ENCODE data around the gene AATK. TPM values are rescaled to one million over a fixed set of nuclear protein-coding genes. Genes with fewer than 3 reads are reported as not detected.

The AATK gene
- total and polyA plus RNA-seq, 10 of the 15 experiments (the other 5 are each of a cell fraction or from before 2014, with no cell fraction given) = 0.04 TPM; not detected in 9

DNA sequence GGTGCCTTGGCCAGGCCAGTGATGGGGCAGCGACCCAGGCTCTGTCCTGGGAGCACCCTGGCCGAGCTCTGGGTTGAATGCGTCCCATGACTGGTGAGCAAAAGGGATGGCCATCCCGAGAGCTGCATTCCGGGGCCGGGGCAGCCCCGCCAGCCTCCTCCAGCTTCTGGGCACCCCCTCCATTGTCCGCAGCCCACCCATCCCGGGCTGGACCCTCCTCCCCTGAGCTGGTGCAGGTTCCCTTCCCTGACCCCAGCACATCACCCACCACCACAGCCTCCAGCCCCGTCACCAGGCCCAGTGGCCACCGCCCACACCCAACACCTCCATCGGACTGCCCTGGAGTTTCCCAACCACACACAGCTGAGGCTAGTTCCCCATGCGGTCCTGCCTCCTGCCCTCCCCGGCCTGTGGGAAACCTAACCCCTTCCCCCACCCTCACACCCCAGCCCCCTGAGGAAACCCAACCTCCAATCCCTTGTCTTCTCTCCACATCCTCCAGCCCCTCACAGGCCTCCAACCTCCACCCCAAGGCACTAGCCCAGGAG is 17.0 kb downstream of the AATK start:
- SMC1A ChIA-PET (ENCODE audit: uncharacterized antibody, unreplicated experiment) = no interaction called here
- no peak overlapping the region for H3K27ac ChIP-seq (ENCODE audit: control insufficient read depth, insufficient read depth)
- H3K79me2 ChIP-seq (ENCODE audit: control insufficient read depth, insufficient read depth, low read length) = no peaks in the 10 kb centered on the region
- FAIRE-seq (no peak), DNase-seq (ENCODE audit: low read depth, low spot score) (no peak), ATAC-seq (no peak)
- in situ Hi-C loops (cut with MboI) = loop anchor here (5.0 to 25.0 kb wide), 2 partner anchors 93 to 338 kb away; no protein-coding TSS in a partner anchor
- H3K36me3 ChIP-seq (ENCODE audit: control insufficient read depth in 2 of 2, insufficient read depth in 2 of 2, low read length in 1 of 2) = no peaks in the 10 kb centered on the region
- POLR2A ChIA-PET = no interaction called here
- H3K4me1 ChIP-seq (ENCODE audit: control insufficient read depth, insufficient read depth, low read length) = no peaks in the 10 kb centered on the region
- no peaks in the 10 kb centered on the region for H3K27me3 ChIP-seq (replicated peaks in 1 of 2; ENCODE audit: control insufficient read depth in 2 of 2, insufficient read depth in 2 of 2, low read length in 1 of 2)
- intact Hi-C loops (cut with micrococcal nuclease; ENCODE audit: unreplicated experiment) = no loop called here
- no peak overlapping the region for H3K4me3 ChIP-seq
- WGBS (ENCODE audit: insufficient coverage, insufficient replicate concordance, low lambda C conversion rate, missing lambda C conversion rate) = 38% methylated on average over 12 of the region's 14 CpGs
- RAD21 ChIA-PET (ENCODE audit: unreplicated experiment) = no interaction called here
- no peak overlapping the region for H3K9ac ChIP-seq (ENCODE audit: control insufficient read depth, insufficient read depth, low read length)
- no peak overlapping the region for H3K4me2 ChIP-seq (ENCODE audit: control insufficient read depth, insufficient read depth)
- no peaks in the 10 kb centered on the region for H3K9me3 ChIP-seq (replicated peaks; ENCODE audit: control insufficient read depth, insufficient read depth, low read length)
- no peak overlapping the region for H2AFZ ChIP-seq (ENCODE audit: control insufficient read depth, low read depth, low read length)
- H4K20me1 ChIP-seq (ENCODE audit: control insufficient read depth, insufficient read depth) = no peaks in the 10 kb centered on the region
- CTCF ChIA-PET = no interaction called here
- BruUV-seq (replicated peaks) = no TSS peak
- TF ChIP-seq, protein P1, sequence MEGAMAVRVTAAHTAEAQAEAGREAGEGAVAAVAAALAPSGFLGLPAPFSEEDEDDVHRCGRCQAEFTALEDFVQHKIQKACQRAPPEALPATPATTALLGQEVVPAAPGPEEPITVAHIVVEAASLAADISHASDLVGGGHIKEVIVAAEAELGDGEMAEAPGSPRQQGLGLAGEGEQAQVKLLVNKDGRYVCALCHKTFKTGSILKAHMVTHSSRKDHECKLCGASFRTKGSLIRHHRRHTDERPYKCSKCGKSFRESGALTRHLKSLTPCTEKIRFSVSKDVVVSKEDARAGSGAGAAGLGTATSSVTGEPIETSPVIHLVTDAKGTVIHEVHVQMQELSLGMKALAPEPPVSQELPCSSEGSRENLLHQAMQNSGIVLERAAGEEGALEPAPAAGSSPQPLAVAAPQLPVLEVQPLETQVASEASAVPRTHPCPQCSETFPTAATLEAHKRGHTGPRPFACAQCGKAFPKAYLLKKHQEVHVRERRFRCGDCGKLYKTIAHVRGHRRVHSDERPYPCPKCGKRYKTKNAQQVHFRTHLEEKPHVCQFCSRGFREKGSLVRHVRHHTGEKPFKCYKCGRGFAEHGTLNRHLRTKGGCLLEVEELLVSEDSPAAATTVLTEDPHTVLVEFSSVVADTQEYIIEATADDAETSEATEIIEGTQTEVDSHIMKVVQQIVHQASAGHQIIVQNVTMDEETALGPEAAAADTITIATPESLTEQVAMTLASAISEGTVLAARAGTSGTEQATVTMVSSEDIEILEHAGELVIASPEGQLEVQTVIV (IDR thresholded peaks at IDR 0.05; ENCODE audit: borderline replicate concordance, partially characterized antibody) = no peak
- TF ChIP-seq, protein P2, sequence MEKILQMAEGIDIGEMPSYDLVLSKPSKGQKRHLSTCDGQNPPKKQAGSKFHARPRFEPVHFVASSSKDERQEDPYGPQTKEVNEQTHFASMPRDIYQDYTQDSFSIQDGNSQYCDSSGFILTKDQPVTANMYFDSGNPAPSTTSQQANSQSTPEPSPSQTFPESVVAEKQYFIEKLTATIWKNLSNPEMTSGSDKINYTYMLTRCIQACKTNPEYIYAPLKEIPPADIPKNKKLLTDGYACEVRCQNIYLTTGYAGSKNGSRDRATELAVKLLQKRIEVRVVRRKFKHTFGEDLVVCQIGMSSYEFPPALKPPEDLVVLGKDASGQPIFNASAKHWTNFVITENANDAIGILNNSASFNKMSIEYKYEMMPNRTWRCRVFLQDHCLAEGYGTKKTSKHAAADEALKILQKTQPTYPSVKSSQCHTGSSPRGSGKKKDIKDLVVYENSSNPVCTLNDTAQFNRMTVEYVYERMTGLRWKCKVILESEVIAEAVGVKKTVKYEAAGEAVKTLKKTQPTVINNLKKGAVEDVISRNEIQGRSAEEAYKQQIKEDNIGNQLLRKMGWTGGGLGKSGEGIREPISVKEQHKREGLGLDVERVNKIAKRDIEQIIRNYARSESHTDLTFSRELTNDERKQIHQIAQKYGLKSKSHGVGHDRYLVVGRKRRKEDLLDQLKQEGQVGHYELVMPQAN (conservative IDR thresholded peaks at IDR 0.05) = no peak
- TF ChIP-seq, protein P3, sequence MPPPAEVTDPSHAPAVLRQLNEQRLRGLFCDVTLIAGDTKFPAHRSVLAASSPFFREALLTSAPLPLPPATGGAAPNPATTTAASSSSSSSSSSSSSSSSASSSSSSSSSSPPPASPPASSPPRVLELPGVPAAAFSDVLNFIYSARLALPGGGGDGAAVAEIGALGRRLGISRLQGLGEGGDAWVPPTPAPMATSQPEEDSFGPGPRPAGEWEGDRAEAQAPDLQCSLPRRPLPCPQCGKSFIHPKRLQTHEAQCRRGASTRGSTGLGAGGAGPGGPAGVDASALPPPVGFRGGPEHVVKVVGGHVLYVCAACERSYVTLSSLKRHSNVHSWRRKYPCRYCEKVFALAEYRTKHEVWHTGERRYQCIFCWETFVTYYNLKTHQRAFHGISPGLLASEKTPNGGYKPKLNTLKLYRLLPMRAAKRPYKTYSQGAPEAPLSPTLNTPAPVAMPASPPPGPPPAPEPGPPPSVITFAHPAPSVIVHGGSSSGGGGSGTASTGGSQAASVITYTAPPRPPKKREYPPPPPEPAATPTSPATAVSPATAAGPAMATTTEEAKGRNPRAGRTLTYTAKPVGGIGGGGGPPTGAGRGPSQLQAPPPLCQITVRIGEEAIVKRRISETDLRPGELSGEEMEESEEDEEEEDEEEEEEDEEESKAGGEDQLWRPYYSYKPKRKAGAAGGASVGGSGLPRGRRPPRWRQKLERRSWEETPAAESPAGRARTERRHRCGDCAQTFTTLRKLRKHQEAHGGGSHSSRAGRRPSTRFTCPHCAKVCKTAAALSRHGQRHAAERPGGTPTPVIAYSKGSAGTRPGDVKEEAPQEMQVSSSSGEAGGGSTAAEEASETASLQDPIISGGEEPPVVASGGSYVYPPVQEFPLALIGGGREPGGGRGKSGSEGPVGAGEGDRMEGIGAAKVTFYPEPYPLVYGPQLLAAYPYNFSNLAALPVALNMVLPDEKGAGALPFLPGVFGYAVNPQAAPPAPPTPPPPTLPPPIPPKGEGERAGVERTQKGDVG (CRISPR knock-in tag; IDR thresholded peaks at IDR 0.05) = no peak
- TF ChIP-seq NR2F1 (conservative IDR thresholded peaks at IDR 0.05) (no peak), HCFC1 (IDR thresholded peaks at IDR 0.05; ENCODE audit: low read length) (no peak), YY1 (IDR thresholded peaks at IDR 0.05; ENCODE audit: low read depth, low read length) (no peak), IKZF1 (conservative IDR thresholded peaks at IDR 0.05) (no peak), NFXL1 (IDR thresholded peaks at IDR 0.05; ENCODE audit: borderline replicate concordance) (no peak), NBN (IDR thresholded peaks at IDR 0.05) (no peak), ESRRA (IDR thresholded peaks at IDR 0.05; ENCODE audit: low read length) (no peak), SUZ12 (IDR thresholded peaks at IDR 0.05; ENCODE audit: unreplicated experiment) (no peak), SMARCA5 (IDR thresholded peaks at IDR 0.05) (no peak)
- TF ChIP-seq, protein P4, sequence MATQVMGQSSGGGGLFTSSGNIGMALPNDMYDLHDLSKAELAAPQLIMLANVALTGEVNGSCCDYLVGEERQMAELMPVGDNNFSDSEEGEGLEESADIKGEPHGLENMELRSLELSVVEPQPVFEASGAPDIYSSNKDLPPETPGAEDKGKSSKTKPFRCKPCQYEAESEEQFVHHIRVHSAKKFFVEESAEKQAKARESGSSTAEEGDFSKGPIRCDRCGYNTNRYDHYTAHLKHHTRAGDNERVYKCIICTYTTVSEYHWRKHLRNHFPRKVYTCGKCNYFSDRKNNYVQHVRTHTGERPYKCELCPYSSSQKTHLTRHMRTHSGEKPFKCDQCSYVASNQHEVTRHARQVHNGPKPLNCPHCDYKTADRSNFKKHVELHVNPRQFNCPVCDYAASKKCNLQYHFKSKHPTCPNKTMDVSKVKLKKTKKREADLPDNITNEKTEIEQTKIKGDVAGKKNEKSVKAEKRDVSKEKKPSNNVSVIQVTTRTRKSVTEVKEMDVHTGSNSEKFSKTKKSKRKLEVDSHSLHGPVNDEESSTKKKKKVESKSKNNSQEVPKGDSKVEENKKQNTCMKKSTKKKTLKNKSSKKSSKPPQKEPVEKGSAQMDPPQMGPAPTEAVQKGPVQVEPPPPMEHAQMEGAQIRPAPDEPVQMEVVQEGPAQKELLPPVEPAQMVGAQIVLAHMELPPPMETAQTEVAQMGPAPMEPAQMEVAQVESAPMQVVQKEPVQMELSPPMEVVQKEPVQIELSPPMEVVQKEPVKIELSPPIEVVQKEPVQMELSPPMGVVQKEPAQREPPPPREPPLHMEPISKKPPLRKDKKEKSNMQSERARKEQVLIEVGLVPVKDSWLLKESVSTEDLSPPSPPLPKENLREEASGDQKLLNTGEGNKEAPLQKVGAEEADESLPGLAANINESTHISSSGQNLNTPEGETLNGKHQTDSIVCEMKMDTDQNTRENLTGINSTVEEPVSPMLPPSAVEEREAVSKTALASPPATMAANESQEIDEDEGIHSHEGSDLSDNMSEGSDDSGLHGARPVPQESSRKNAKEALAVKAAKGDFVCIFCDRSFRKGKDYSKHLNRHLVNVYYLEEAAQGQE (IDR thresholded peaks at IDR 0.05; ENCODE audit: low read depth, low read length) = no peak

All from GM12878 (cell line).